Suppressor macrophage treated with lipopolysaccharide for 4 hours (primary cell): ENCODE data around the gene ZMYM2.
"Not testable (repeated sequence)": the region's sequence is repeated elsewhere in the genome, so short reads cannot be mapped to it uniquely, and the experiment has no call there.

Source experiments
- DNase-seq: peaks from one replicate; pipeline ENCODE4 v3.0.0-alpha.2; 2020

The ZMYM2 gene

DNA sequence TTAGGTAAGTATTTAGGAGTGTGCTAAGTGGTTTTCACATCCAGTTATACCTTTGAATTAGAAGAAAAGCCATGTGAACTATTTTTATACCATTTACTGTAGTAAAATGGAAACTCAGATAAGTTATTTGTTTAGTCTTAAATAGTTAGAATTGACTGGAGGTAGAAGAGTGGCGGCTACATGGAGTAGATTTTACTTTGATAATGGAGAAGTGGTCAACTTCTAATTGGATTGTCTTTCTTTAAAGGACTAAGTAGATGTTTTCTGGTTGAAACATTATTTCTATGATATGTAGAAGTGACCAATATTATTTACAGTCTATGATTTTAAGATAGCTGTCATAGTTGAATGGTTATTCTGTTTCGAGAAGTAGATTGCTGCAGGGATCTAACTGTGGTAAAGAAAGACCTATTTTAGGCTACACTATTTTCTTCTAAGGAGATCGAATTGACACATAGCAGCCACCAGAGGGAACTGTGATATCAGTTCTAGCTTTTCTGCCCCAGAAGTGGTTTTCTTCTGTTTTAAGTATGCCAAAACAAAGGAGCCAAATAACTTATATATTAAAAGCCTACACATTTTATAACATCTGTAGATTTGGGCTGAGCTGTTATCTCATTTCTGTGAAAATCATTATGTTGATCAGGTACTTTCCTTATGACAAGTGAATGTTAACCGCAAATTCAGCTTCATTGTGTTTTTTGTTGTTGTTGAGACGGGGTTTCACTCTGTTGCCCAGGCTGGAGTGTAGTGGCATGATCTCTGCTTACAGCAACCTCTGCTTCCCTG, 26.1 kb downstream of the ZMYM2 start:
- DNase-seq: peak; percentile 36

DNA sequence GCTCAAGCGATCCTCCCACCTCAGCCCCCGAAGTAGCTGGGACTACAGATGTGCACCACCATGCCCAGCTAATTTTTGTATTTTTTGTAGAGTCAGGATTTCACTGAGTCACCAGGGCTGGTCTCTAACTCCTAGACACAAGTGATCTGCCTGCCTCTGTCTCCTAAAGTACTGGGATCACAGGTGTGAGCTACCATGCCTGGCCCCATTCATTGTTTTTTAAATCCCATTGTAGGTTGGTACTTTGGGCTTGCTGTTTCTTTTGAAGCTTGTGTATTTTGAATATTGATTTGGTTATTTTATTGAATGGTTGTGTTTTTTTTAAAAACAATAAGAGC, 26.7 kb downstream of the ZMYM2 start:
- no peak for DNase-seq

- no peak for DNase-seq
Measured at GRCh38 chr13:19991531-19991930, 33.0 kb downstream of the ZMYM2 start.

DNA sequence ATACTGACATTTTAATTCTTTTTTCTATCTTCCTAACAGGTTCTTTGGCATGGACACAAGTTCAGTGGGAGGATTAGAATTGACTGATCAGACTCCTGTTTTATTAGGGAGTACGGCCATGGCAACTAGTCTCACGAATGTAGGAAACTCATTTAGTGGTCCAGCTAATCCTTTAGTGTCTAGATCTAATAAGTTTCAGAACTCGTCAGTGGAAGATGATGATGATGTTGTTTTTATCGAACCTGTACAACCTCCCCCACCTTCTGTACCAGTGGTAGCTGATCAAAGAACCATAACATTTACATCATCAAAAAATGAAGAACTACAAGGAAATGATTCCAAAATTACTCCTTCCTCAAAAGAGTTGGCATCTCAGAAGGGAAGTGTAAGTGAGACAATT, 34.5 kb downstream of the ZMYM2 start:
- DNase-seq: no peak

GRCh38 chr13:19998960-19999359, 40.4 kb downstream of the ZMYM2 start:
- DNase-seq: no peak

DNA sequence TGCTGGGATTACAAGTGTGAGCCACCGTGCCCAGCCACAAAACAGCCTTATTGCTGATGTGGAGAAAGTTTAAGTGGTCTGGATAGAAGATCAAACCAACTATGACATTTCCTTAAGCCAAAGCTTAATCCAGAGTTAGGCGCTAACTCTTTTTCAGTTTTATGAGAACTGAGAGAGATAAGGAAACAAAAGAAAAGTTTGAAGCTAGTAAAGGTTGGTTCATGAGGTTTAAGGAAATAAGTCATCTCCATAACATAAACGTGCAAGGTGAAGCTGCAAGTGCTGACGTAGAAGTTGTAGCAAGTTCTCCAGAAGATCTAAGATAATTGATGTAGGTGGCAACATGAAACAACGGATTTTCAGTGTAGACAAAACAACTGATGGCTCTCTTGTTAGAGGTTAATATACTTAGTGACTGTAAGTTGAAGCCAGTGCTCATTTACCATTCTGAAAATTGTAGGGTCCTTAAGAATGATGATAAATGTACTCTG, 41.6 kb downstream of the ZMYM2 start:
- DNase-seq: no peak

GRCh38 chr13:20001366-20002190, 43.1 kb downstream of the ZMYM2 start:
- no peak for DNase-seq

GRCh38 chr13:20002787-20003186, 44.3 kb downstream of the ZMYM2 start:
- no peak for DNase-seq

DNA sequence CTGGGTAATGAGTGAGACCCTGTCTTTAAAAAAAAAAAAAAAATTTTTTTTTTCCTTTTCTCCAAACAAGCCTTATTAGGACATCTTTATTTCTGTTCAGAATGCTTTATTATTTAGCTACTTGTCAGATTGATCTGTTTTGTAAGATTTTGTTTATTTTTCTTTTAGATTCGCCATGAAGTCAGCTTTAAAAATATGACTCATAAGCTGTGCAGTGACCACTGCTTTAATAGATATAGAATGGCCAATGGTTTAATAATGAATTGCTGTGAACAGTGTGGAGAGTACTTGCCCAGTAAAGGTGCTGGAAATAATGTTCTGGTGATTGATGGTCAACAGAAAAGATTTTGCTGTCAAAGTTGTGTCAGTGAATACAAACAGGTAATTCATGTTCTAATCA, 47.7 kb downstream of the ZMYM2 start:
- no peak for DNase-seq

- DNase-seq: no peak
Measured at GRCh38 chr13:20015763-20016162, 57.2 kb downstream of the ZMYM2 start.

- DNase-seq: no peak
Measured at GRCh38 chr13:20016649-20017364, 58.3 kb downstream of the ZMYM2 start.

DNA sequence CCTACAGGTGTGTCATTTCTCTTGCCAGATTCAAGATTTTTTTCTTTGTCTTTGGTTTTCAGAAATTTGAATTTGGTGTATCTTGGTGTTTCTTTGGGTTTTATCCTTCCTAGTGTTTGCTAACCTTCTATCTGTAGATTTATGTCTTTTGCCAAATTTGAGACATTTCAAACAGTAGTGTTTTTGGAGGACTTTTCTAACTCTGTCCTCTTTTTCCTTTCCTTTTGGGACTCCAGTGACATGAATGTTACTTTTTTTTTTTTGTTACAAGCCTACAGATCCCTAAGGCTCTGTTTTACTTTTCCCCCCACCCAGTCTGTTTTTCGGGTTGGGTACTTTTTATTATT, 58.8 kb downstream of the ZMYM2 start:
- no peak for DNase-seq

GRCh38 chr13:20019043-20019442, 60.5 kb downstream of the ZMYM2 start:
- no peak for DNase-seq

- peak; percentile 29 for DNase-seq
Measured at GRCh38 chr13:20024702-20025101, 66.2 kb downstream of the ZMYM2 start.

DNA sequence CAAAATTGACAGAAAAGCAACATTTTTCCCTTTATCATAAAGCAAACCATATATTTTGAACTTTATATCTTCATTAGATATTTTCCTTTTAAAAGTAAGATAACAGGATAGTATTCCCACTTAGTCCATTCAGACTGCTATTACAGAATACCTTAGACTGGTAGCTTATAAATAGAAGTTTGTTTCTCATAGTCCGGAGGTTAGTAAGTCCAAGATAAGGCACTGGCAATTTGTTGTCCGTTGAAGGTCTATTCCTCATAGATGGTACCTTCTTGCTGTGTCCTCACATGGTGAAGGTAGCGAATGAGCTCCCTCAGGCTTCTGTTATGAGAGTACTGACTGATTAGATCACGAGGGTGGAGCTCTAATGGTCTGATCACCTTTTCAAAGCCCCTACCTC, 70.4 kb downstream of the ZMYM2 start:
- no peak for DNase-seq

GRCh38 chr13:20033486-20033885, 75.0 kb downstream of the ZMYM2 start:
- DNase-seq: no peak

- no peak for DNase-seq
Measured at GRCh38 chr13:20035130-20035529, 76.6 kb downstream of the ZMYM2 start.

DNA sequence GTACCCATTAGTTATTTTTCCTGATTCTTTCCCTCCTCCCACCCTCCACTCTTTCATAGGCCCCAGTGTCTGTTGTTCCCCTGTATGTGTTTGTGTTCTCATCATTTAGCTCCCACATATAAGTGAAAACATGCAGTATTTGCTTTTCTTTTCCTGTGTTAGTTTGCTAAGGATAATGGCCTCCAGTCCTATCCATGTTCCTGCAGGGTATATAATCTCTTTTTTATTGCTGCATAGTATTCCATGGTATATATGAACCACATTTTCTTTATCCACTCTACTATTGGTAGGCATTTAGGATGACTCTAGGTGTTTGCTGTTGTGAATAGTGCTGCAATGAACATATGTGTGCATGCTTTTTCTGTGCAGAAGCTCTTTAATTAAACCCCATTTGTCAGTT, 79.4 kb downstream of the ZMYM2 start:
- DNase-seq: no peak

- DNase-seq: not testable (repeated sequence)
Measured at GRCh38 chr13:20042603-20043002, 84.1 kb downstream of the ZMYM2 start.

DNA sequence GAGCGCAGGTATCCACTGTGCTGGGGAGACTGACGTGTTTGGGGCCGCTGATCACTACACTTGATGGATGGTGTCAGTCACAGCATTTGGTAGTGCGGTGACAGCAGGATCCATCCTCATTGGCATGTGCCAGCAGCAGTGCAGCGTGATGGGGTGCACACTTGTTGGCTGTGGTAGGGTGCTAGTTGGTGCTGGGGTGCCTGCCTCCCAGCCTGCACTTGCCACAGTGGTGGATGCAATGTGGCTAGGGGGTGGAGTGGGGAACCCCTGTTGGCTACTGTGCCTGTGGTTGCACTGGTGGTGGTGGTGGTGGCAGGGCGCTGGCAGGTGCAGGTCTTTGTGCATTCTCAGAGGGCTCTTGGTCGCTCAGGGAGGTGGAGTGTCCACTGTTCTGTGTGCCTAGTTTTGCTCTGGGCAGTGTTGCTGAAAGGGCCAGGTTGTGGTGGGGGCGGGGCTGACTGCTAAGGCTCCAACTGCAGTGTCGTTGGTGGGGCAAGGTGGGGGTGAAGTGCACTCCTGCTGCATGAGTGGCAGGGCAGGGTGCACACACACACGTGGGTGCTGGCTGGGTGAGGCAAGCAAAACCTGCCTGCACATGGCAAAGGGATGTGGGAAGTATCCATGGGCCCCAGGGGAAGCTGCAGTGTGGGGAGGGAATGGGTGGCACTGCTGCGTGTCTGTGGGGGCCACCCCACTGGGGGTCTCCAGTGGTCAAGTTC, 84.8 kb downstream of the ZMYM2 start:
- no peak for DNase-seq

GRCh38 chr13:20044086-20044485, 85.6 kb downstream of the ZMYM2 start:
- DNase-seq: no peak

GRCh38 chr13:20045950-20046548, 87.5 kb downstream of the ZMYM2 start:
- DNase-seq: no peak
